NCI-H1092 treated with DMSO at 0.1 percent for 48 hours (cell line): Measurements from ENCODE around the gene PTPRN2.
"Not testable (repeated sequence)": the region's sequence is repeated elsewhere in the genome, so short reads cannot be mapped to it uniquely, and the experiment has no call there.

Source experiments
- DNase-seq: peaks from one replicate; lab custom pipeline; 2025; lab: John Stamatoyannopoulos, UW

PTPRN2 gene

DNA sequence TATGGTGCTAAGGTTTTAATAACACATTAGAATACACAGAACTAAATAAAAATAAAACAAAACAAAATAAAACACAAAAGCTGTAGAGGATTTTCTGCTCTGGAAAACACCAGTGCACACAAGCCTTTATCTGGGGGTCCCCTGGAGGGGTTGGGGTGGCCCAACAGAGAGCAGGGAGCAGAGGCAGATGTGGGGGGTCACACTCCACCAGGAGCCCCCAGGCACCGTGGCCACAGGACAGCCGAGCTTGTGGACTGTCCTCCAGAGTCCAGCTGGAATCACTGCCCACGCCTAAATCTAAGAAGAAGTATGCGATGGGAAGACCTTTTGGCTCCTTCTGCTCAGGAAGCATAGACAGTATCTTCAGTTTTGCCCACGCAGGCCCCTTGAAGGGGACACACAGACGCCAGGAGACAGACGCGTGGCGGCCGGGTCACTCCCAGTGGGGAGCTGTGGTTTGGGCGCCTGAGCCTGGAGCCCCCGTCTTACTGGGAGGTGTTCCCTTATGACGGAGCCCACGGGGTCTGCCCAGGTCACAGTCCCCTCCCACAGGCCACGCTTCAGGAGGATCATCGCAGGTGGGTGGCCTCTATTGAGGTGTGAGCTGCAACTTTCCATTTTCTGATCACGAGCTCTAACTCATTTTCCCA is 595.0 kb downstream of the PTPRN2 start:
- no peak for DNase-seq

GRCh38 chr7:157991761-157992160 is 595.9 kb downstream of the PTPRN2 start:
- no peak for DNase-seq

DNA sequence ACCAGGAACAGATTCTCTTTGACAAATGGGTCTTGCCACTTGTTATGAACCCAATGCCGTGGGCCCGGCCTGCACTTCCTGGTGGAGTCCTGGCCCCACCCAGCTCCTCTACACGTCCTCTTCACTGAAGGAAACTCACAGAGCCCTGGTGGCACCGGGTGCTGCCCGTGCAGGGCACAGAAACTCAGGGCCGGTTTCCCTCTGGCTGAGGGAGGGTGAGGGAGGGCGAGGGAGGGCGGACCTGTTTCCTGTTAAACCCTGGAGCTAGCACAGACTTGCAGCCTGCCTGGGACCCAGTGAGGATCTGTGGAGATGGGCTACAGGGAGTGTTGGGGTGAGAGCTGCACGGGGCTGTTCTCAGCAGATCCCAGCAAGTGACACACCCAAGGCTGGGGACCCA is 596.3 kb downstream of the PTPRN2 start:
- no peak for DNase-seq

DNA sequence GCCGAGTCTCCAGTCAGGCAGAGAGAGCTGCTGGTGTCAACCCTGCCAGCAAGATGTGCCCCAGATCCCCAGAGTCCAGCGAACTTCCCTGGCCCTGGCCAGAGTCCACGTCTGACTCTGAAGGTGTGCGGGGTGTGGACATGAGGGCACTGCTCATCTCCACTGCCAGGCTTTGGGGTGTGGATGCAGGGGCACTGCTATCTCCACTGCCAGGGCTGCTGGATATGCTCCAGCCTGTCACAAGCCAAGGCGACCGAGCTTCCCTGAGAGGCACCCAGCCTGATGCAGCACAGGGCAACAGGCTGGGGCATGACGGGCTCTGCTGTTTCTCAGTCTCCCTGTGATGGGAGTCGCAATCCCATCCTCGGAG is 596.8 kb downstream of the PTPRN2 start:
- DNase-seq: no peak

DNA sequence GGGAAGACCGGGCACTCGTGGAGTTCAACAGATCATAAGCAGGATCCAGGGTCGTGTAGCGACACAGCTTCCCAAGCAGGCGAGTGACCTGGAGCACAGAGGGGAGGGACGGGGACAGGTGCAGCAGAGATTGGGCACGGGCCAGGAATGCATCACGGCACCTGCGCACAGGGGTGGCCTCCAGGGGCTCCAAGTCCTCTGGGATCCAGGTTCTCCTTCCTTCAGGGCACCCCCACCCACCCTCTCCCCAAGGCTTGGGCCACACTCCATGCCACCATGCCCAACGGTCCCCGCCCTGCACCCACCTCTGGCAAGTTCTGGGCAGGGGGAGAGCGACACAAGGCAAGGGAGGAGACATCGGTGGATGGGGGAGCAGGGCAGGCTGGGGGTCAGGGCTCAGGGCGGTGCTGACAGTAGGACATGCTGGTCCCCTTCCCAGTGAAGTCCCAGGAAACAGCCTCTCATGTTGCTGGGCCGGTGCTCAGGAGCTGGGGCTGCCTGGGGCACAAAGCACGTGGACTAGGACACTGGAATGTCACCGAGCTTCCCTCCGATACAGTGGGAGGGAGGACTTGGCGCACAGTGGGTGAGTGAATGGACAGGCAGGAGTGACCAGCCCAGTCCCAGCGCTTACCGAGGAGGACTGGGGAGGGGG is 597.3 kb downstream of the PTPRN2 start:
- DNase-seq: no peak

DNA sequence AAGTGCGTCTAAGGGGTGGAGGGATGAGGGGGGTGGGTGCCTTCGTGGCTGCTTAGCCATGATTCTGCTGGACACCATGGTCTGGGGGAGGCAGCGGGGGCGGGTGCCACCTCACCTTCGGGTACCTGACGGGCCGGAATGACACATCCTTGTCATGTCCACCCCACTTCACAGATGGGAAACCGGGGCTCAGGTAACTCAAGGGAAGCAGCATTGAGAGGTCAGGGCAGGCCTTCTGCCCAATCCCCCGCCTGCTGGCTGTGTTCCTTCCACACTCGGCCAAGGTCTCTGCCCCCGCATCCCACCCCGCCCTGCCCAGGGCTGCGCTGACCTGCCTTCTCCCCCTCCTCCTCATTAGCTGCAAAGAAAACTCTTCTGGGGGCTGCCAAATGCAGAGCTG is 598.0 kb downstream of the PTPRN2 start:
- DNase-seq: no peak

GRCh38 chr7:157987906-157988305 is 599.7 kb downstream of the PTPRN2 start:
- no peak for DNase-seq

- DNase-seq: no peak
These were observed 601.6 kb downstream of the PTPRN2 start for GRCh38 chr7:157986051-157986450.

- DNase-seq: no peak
These were observed 602.0 kb downstream of the PTPRN2 start for GRCh38 chr7:157985636-157986035.

- no peak for DNase-seq
These were observed 603.0 kb downstream of the PTPRN2 start for GRCh38 chr7:157984423-157985163.

- no peak for DNase-seq
These were observed 603.9 kb downstream of the PTPRN2 start for GRCh38 chr7:157983502-157984422.

DNA sequence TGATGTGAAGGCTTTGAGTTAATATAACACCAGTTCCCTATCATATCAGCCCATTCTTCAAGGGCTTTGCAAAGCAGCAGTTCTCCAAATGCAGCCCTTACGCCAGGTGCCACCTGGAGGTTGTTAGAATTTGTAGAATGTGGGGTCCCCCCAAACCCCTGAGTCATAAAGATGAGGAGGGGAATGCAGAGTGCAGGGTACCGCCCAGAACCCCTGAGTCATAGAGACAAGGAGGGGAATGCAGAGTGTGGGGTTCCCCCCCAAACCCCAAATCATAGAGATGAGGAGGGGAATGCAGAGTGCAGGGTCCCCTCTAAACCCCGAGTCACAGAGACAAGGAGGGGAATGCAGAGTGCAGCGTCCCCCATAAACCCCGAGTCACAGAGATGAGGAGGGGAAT is 605.8 kb downstream of the PTPRN2 start:
- no peak for DNase-seq

- DNase-seq: no peak
These were observed 606.8 kb downstream of the PTPRN2 start for GRCh38 chr7:157980774-157981173.

DNA sequence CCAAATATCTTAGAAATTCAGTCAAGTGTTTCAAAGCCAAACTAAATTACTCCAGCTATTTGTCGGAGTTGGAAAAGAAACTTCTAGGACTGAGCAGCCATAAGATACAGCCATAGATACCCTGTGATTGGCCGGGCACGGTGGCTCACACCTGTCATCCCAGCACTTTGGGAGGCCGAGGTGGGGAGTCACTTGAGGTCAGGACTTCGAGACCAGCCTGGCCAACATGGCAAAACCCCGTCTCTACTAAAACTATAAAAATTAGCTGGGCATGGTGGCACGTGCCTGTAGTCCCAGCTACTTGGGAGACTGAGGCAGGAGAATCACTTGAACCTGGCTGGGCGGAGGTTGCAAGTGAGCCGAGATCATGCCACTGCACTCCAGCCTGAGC is 607.3 kb downstream of the PTPRN2 start:
- not testable (repeated sequence) for DNase-seq

GRCh38 chr7:157979636-157980340 is 607.8 kb downstream of the PTPRN2 start:
- no peak for DNase-seq

GRCh38 chr7:157978766-157979165 is 608.9 kb downstream of the PTPRN2 start:
- no peak for DNase-seq

GRCh38 chr7:157977717-157978496 is 609.7 kb downstream of the PTPRN2 start:
- DNase-seq: no peak

- peak; percentile 39 for DNase-seq
These were observed 610.3 kb downstream of the PTPRN2 start for GRCh38 chr7:157977306-157977705.

- DNase-seq: no peak
These were observed 611.2 kb downstream of the PTPRN2 start for GRCh38 chr7:157976406-157976805.
